Right lobe of liver (tissue), 4 donors: ENCODE data around the gene CCDC70.

ENCODE experiments used
- POLR2A ChIP-seq: fragments of 450-650 bp; IDR thresholded peaks from one replicate; pipeline ENCODE4 v1.6.1; 2017; ENCODE audit warnings: antibody characterized with exemption, mild to moderate bottlenecking
- TF ChIP-seq, protein P1 (sequence below), 4 donors: fragments of 200-600 bp in 3 of 4; fragments of 450-650 bp in 1 of 4; IDR thresholded peaks; one replicate each; pipeline versions ENCODE4 v1.5.1 to v1.8.0; 2016 to 2022; ENCODE audit warnings: antibody characterized with exemption in 4 of 4, mild to moderate bottlenecking in 2 of 4
- donor health status: DM: no; HTN: no; CAD: no.
- donor health status: DM: no; HTN: no; CAD: no.
- donor health status: DM: no; HTN: yes; CAD: no.

- TF ChIP-seq POLR2A: no peak
- TF ChIP-seq, protein P1, sequence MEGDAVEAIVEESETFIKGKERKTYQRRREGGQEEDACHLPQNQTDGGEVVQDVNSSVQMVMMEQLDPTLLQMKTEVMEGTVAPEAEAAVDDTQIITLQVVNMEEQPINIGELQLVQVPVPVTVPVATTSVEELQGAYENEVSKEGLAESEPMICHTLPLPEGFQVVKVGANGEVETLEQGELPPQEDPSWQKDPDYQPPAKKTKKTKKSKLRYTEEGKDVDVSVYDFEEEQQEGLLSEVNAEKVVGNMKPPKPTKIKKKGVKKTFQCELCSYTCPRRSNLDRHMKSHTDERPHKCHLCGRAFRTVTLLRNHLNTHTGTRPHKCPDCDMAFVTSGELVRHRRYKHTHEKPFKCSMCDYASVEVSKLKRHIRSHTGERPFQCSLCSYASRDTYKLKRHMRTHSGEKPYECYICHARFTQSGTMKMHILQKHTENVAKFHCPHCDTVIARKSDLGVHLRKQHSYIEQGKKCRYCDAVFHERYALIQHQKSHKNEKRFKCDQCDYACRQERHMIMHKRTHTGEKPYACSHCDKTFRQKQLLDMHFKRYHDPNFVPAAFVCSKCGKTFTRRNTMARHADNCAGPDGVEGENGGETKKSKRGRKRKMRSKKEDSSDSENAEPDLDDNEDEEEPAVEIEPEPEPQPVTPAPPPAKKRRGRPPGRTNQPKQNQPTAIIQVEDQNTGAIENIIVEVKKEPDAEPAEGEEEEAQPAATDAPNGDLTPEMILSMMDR (IDR thresholded peaks at IDR 0.05): no peak
Measured at GRCh38 chr13:51843529-51843928, 18.2 kb upstream of the CCDC70 start.
